H1 (cell line): ENCODE measurements around the gene TGFA. TPM values are rescaled to one million over a fixed set of nuclear protein-coding genes. Genes with fewer than 3 reads are reported as not detected.

Experiments
- ASH2L ChIP-seq: fragments of 200-600, 300-600 bp; sonication (generic); IDR thresholded peaks from one replicate; pipeline ENCODE4 v1.7.1; 2017; ENCODE audit warnings: low read length
- JUN ChIP-seq: IDR thresholded peaks from 2 replicates; pipeline ENCODE4 v1.6.1; 2011; ENCODE audit warnings: low read depth, mild to moderate bottlenecking, improper control_type of control experiment, low read length
- polyA plus RNA-seq, 7 experiments: library from polyadenylated mRNA; depleted of rRNA in 3 of 7; stranded (reverse) in 5 of 7; unstranded in 2 of 7; fragments of >200 nt in 5 of 7; fragments of 200-250 nt in 2 of 7; gene quantifications; 1 replicate in 5 of 7; 2 replicates in 1 of 7; 4 replicates in 1 of 7; pipeline versions ENCODE4 v1.2.1 to v1.2.3, GENCODE V29; 2011 to 2013; ENCODE audit warnings: missing spikeins in 2 of 7, mixed read lengths in 2 of 7
- total RNA-seq: library from RNA; stranded (reverse); fragmentation: NEBNext Ultra II Directional; extraction: Animal tissue kit (Norgen Biotek cat#: 25700); gene quantifications from 2 replicates; pipeline ENCODE4 v1.2.1, GENCODE V29; 2021

TGFA gene
- total and polyA plus RNA-seq, 2 of the 8 experiments (the other 6 are each of a cell fraction or from before 2014, with no cell fraction given), result 1.8 to 3.7 TPM

DNA sequence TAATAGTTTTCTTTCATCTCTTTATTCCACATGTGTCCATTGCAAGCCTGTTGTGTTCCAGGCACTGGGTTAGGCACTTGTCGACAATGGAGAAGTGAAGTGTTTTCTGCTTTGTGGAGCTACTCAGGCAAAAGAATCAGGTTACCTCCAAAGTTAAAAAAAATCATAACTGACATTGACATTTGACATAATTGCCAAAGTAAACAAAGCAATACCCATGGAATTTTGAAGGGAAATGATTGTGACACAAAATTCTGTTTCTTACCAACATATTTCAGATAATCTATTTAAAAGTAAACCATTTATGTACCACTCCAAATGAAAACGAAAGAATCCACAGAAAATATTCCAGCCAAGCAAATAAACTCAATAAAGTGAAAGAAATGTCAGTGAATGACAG is 6.4 kb upstream of the TGFA start (continued):
- no peak for TF ChIP-seq ASH2L
- no peak for TF ChIP-seq JUN
